AG08395 (cell line): ENCODE data around the gene SPON1.
"Not testable (repeated sequence)": the region's sequence is repeated elsewhere in the genome, so short reads cannot be mapped to it uniquely, and the experiment has no call there.

Experiments
- DNase-seq: peaks from one replicate; pipeline ENCODE4 v3.0.0; 2012; ENCODE audit warnings: mixed read lengths, low spot score

Gene SPON1

GRCh38 chr11:14248580-14248981 is 286.1 kb downstream of the SPON1 start:
- DNase-seq = no peak

GRCh38 chr11:14249121-14249963 is 286.8 kb downstream of the SPON1 start:
- DNase-seq = peak; percentile 73

GRCh38 chr11:14251754-14252153 is 289.2 kb downstream of the SPON1 start:
- no peak for DNase-seq

GRCh38 chr11:14252501-14252900 is 290.0 kb downstream of the SPON1 start:
- not testable (repeated sequence) for DNase-seq

- no peak for DNase-seq
Measured at GRCh38 chr11:14253421-14253820, 290.9 kb downstream of the SPON1 start.

GRCh38 chr11:14253840-14254239 is 291.3 kb downstream of the SPON1 start:
- DNase-seq = no peak

GRCh38 chr11:14254533-14255237 is 292.2 kb downstream of the SPON1 start:
- no peak for DNase-seq

GRCh38 chr11:14255238-14255534 is 292.7 kb downstream of the SPON1 start:
- no peak for DNase-seq

- peak; percentile 21 for DNase-seq
Measured at GRCh38 chr11:14258221-14258935, 295.9 kb downstream of the SPON1 start.

- no peak for DNase-seq
Measured at GRCh38 chr11:14259186-14259784, 296.8 kb downstream of the SPON1 start.

GRCh38 chr11:14259878-14260277 is 297.4 kb downstream of the SPON1 start:
- no peak for DNase-seq

GRCh38 chr11:14261066-14261465 is 298.5 kb downstream of the SPON1 start:
- DNase-seq = no peak

- no peak for DNase-seq
Measured at GRCh38 chr11:14262271-14262846, 299.8 kb downstream of the SPON1 start.

- DNase-seq = no peak
Measured at GRCh38 chr11:14264966-14265365, 302.4 kb downstream of the SPON1 start.

- no peak for DNase-seq
Measured at GRCh38 chr11:14266622-14267021, 304.1 kb downstream of the SPON1 start.

- no peak for DNase-seq
Measured at GRCh38 chr11:14267861-14268635, 305.5 kb downstream of the SPON1 start.

GRCh38 chr11:14269692-14270573 is 307.4 kb downstream of the SPON1 start:
- DNase-seq = no peak

GRCh38 chr11:14270690-14271542 is 308.4 kb downstream of the SPON1 start:
- DNase-seq = no peak

GRCh38 chr11:14273895-14274294 is 311.4 kb downstream of the SPON1 start:
- DNase-seq = no peak
